Endothelial cell of umbilical vein (primary cell): ENCODE data around the gene H3-3A. TPM values are rescaled to one million over a fixed set of nuclear protein-coding genes. Genes with fewer than 3 reads are reported as not detected.

Source experiments
- BruUV-seq: library from RNA; stranded (reverse); fragments of 400-500 nt; replicated peaks from 2 replicates; lab custom pipeline; 2021; lab: Mats Ljungman, UMichigan
- CTCF ChIA-PET: fragments of 300-600, 350-600 bp; sonication (Branson Sonifier 250); formaldehyde crosslinking; loops from one replicate; lab custom pipeline; 2021; ENCODE audit warnings: antibody characterized with exemption, inconsistent platforms; lab: Charles Lee
- POLR2A ChIA-PET: fragments of 300-600, 350-600 bp; sonication (Branson Sonifier 250); formaldehyde crosslinking; loops from one replicate; lab custom pipeline; 2021; ENCODE audit warnings: antibody characterized with exemption, inconsistent platforms; lab: Charles Lee
- DNase-seq: peaks from one replicate; pipeline ENCODE4 v3.0.0-alpha.2; 2011; ENCODE audit warnings: low read depth, low spot score
- FAIRE-seq: peaks from 2 replicates; lab custom pipeline; 2011; peaks lifted over from hg19 to GRCh38; lab: Jason Lieb, UNC
- H2AFZ ChIP-seq: 2 replicates; pipeline ENCODE4 v1.6.0; 2012; ENCODE audit warnings: low read depth, low read length, control low read depth, inconsistent platforms
- H3K27ac ChIP-seq: 2 replicates; pipeline ENCODE4 v1.5.1; 2011; ENCODE audit warnings: low read depth, mild to moderate bottlenecking, control low read depth, low read length, moderate library complexity; ENCODE audit not compliant: insufficient read depth
- H3K27me3 ChIP-seq, 2 experiments: 2 replicates each; pipeline versions ENCODE4 v1.6.0 to v1.6.1; 2011; ENCODE audit warnings: low read length in 2 of 2, mixed read lengths in 1 of 2; ENCODE audit not compliant: control insufficient read depth in 2 of 2, insufficient read depth in 2 of 2
- H3K36me3 ChIP-seq, 2 experiments: 2 replicates in 1 of 2; 3 replicates in 1 of 2; pipeline ENCODE4 v1.5.1; 2011; ENCODE audit warnings: low read length in 2 of 2, mild to moderate bottlenecking in 1 of 2, moderate library complexity in 1 of 2; ENCODE audit not compliant: control insufficient read depth in 2 of 2, insufficient read depth in 2 of 2; ENCODE audit errors: extremely low read depth in 1 of 2
- H3K4me1 ChIP-seq: 3 replicates; pipeline ENCODE4 v1.5.1; 2011; ENCODE audit warnings: mild to moderate bottlenecking, low read length; ENCODE audit not compliant: control insufficient read depth, insufficient read depth; ENCODE audit errors: extremely low read depth
- H3K4me2 ChIP-seq: 2 replicates; pipeline ENCODE4 v1.6.1; 2011; ENCODE audit warnings: low read length, control low read depth, mixed read lengths; ENCODE audit not compliant: insufficient read depth
- H3K4me3 ChIP-seq, 3 experiments: fragments of 200-600 bp in 1 of 3; sonication (generic), shearing (Covaris generic) in 1 of 3; replicated peaks in 1 of 3; 2 replicates each; pipeline ENCODE4 v1.5.1; 2011 to 2016; ENCODE audit warnings: control low read depth in 3 of 3, low read length in 3 of 3, mild to moderate bottlenecking in 2 of 3, inconsistent platforms in 1 of 3, low read depth in 1 of 3, moderate library complexity in 1 of 3; ENCODE audit not compliant: insufficient read depth in 1 of 3
- H3K79me2 ChIP-seq: 2 replicates; pipeline ENCODE4 v1.6.0; 2012; ENCODE audit warnings: low read length, inconsistent platforms; ENCODE audit not compliant: control insufficient read depth, insufficient read depth
- H3K9ac ChIP-seq: replicated peaks from 2 replicates; pipeline ENCODE3; 2011; ENCODE audit warnings: low read length, control low read depth; ENCODE audit not compliant: insufficient read depth; ENCODE audit errors: extremely low read depth
- H3K9me1 ChIP-seq: replicated peaks from 3 replicates; pipeline ENCODE4 v1.6.0; 2011; ENCODE audit warnings: mild to moderate bottlenecking, low read length; ENCODE audit not compliant: control insufficient read depth, insufficient read depth; ENCODE audit errors: extremely low read depth
- H3K9me3 ChIP-seq: replicated peaks from 2 replicates; pipeline ENCODE4 v1.5.1; 2012; ENCODE audit warnings: low read length, inconsistent platforms; ENCODE audit not compliant: control insufficient read depth, insufficient read depth
- H4K20me1 ChIP-seq: replicated peaks from 2 replicates; pipeline ENCODE3; 2011; ENCODE audit warnings: mild to moderate bottlenecking, low read length; ENCODE audit not compliant: control insufficient read depth, insufficient read depth; ENCODE audit errors: extremely low read depth
- CTCF ChIP-seq, 2 donors: IDR thresholded peaks; 1 replicate in 1 of 2; 2 replicates in 1 of 2; pipeline ENCODE4 v1.5.1; 2011; ENCODE audit warnings: low read length in 2 of 2, mild to moderate bottlenecking in 2 of 2, moderate library complexity in 2 of 2, control low read depth in 1 of 2, inconsistent platforms in 1 of 2, low read depth in 1 of 2; ENCODE audit not compliant: insufficient read depth in 1 of 2; ENCODE audit errors: extremely low read depth in 1 of 2
- EZH2 ChIP-seq: IDR thresholded peaks from 2 replicates; pipeline ENCODE4 v1.6.1; 2012; ENCODE audit warnings: borderline replicate concordance, low read depth, mild to moderate bottlenecking, moderate library complexity, low read length, inconsistent platforms; ENCODE audit not compliant: severe bottlenecking
- FOS ChIP-seq: IDR thresholded peaks from 2 replicates; pipeline ENCODE4 v1.6.1; 2011; ENCODE audit warnings: mild to moderate bottlenecking, low read length, moderate library complexity, borderline replicate concordance; ENCODE audit not compliant: insufficient read depth
- GATA2 ChIP-seq: IDR thresholded peaks from 2 replicates; pipeline ENCODE4 v1.7.0; 2011; ENCODE audit warnings: low read depth, mild to moderate bottlenecking, moderate library complexity, mixed read lengths, low read length; ENCODE audit not compliant: insufficient read length, insufficient read depth
- JUN ChIP-seq: IDR thresholded peaks from 2 replicates; pipeline ENCODE4 v1.6.1; 2011; ENCODE audit warnings: borderline replicate concordance, low read depth; ENCODE audit not compliant: insufficient read length, insufficient read depth
- MAX ChIP-seq: IDR thresholded peaks from 2 replicates; pipeline ENCODE4 v1.6.1; 2011; ENCODE audit not compliant: insufficient read depth, insufficient read length
- MYC ChIP-seq: IDR thresholded peaks from one replicate; pipeline ENCODE4 v1.6.1; 2011; ENCODE audit warnings: mild to moderate bottlenecking, low read depth, low read length
- POLR2A ChIP-seq: IDR thresholded peaks from 2 replicates; pipeline ENCODE4 v1.6.1; 2012; ENCODE audit warnings: low read depth, mild to moderate bottlenecking, control low read depth, low read length
- POLR2AphosphoS5 ChIP-seq: IDR thresholded peaks from 2 replicates; pipeline ENCODE4 v1.6.1; 2012; ENCODE audit warnings: low read depth, mild to moderate bottlenecking, control low read depth, low read length, moderate library complexity; ENCODE audit not compliant: insufficient read depth
- dilution Hi-C: fragments of 300-500 bp; cut with MboI; formaldehyde crosslinking; loops from one replicate; pipeline ENCODE4 v1.15.0; 2019; ENCODE audit warnings: low sequenced_read_pairs; ENCODE audit not compliant: extremely low pct_ligation_motif_present
- intact Hi-C: fragments of 100-400 bp; cut with micrococcal nuclease; formaldehyde crosslinking; loops from one replicate; pipeline ENCODE4 v1.10.0; 2022
- polyA plus RNA-seq, 4 experiments: library from polyadenylated mRNA; depleted of rRNA in 3 of 4; stranded (reverse) in 3 of 4; unstranded in 1 of 4; fragments of >200 nt; gene quantifications; 2 replicates each; pipeline versions ENCODE4 v1.2.1 to v1.2.3, GENCODE V29; 2011 to 2012; ENCODE audit warnings: missing spikeins in 1 of 4
- total RNA-seq: library from RNA; stranded (reverse); gene quantifications from 2 replicates; pipeline ENCODE4 v1.2.3, GENCODE V29; 2021

H3-3A gene
- total and polyA plus RNA-seq, 2 donors (not counting 3 experiments of a cell fraction or from before 2014, with no cell fraction given): 426 to 477 TPM

GRCh38 chr1:226021801-226022200, 40.7 kb upstream of the H3-3A start:
- H3K9me1 ChIP-seq: no peaks in the 10 kb centered on the region
- no peaks in the 10 kb centered on the region for H3K79me2 ChIP-seq
- H4K20me1 ChIP-seq: no peaks in the 10 kb centered on the region
- dilution Hi-C loops (no loop called here), intact Hi-C loops (no loop called here)
- FAIRE-seq: no peak
- H3K9me3 ChIP-seq: no peaks in the 10 kb centered on the region
- TF ChIP-seq CTCF (IDR thresholded peaks at IDR 0.05; ENCODE audit: extremely low read depth in 1 of 2, insufficient read depth in 1 of 2, low read depth in 1 of 2, low read length in 2 of 2): no peak
- H3K4me1 ChIP-seq: no peaks in the 10 kb centered on the region
- peaks cover 3 to 4% of the 10 kb centered on the region in 2 experiments for H3K27me3 ChIP-seq
- CTCF ChIA-PET: no interaction called here
- no peak overlapping the region for H3K4me2 ChIP-seq
- POLR2A ChIA-PET: no interaction called here
- H3K27ac ChIP-seq: no peak overlapping the region
- H3K9ac ChIP-seq: no peak overlapping the region
- no TSS peak for BruUV-seq
- H3K4me3 ChIP-seq: no peak overlapping the region
- no peak for DNase-seq
- H2AFZ ChIP-seq: no peak overlapping the region
- H3K36me3 ChIP-seq: no peaks in the 10 kb centered on the region

- DNase-seq: no peak
- BruUV-seq: no TSS peak
- H3K9ac ChIP-seq: no peak overlapping the region
- intact Hi-C loops (no loop called here), dilution Hi-C loops (no loop called here)
- no peaks in the 10 kb centered on the region for H3K36me3 ChIP-seq
- peaks cover 3 to 5% of the 10 kb centered on the region in 2 experiments for H3K27me3 ChIP-seq
- H3K4me2 ChIP-seq: no peak overlapping the region
- no peak for FAIRE-seq
- TF ChIP-seq POLR2AphosphoS5 (no peak), MAX (no peak), CTCF (IDR thresholded peaks at IDR 0.05; ENCODE audit: extremely low read depth in 1 of 2, insufficient read depth in 1 of 2, low read depth in 1 of 2, low read length in 2 of 2) (no peak), MYC (no peak), FOS (no peak), EZH2 (no peak), POLR2A (no peak), JUN (no peak), GATA2 (no peak)
- H2AFZ ChIP-seq: no peak overlapping the region
- POLR2A ChIA-PET: interaction anchor here (0.8 kb wide), 1 partner anchor 24 kb away, joined by 3 read pairs; the partner anchor contains the start of gene SDE2
- no peaks in the 10 kb centered on the region for H3K79me2 ChIP-seq
- no peaks in the 10 kb centered on the region for H4K20me1 ChIP-seq
- H3K4me3 ChIP-seq: no peak overlapping the region
- no peaks in the 10 kb centered on the region for H3K4me1 ChIP-seq
- no peak overlapping the region for H3K27ac ChIP-seq
- CTCF ChIA-PET: interaction anchor here (1.0 to 1.2 kb wide), 2 partner anchors 9 to 41 kb away, joined by 3 to 5 read pairs; no protein-coding TSS in a partner anchor
- H3K9me3 ChIP-seq: no peaks in the 10 kb centered on the region
- no peaks in the 10 kb centered on the region for H3K9me1 ChIP-seq
Observed at GRCh38 chr1:226023735-226024134, 38.8 kb upstream of the H3-3A start.
